Measurements from ENCODE around the gene NR1D1. TPM values are rescaled to one million over a fixed set of nuclear protein-coding genes. Genes with fewer than 3 reads are reported as not detected.
A peak's percentile ranks its signal among the peaks of the same experiment; 100 is the strongest.

Gene NR1D1
- total and polyA plus RNA-seq, 4 donors, result 3.2 to 19.6 (median 14.1) TPM

- peak overlapping the region in 1 of 2 donors; percentile 42 for H3K9ac ChIP-seq (ENCODE audit: insufficient read depth in 1 of 2, low read length in 2 of 2)
- H3K27ac ChIP-seq (ENCODE audit: low read depth in 1 of 2, low read length in 1 of 2), result peak overlapping the region in 1 of 2 donors; percentile 43
- H3K4me1 ChIP-seq (ENCODE audit: control insufficient read depth in 5 of 5, insufficient read depth in 5 of 5, low read length in 5 of 5), result peaks cover 21 to 86% (median 61%) of the 10 kb centered on the region in 5 donors
- no peaks in the 10 kb centered on the region for H3K27me3 ChIP-seq (ENCODE audit: control insufficient read depth in 3 of 3, insufficient read depth in 3 of 3, low read length in 2 of 3)
- ATAC-seq (ENCODE audit: insufficient read depth, low FRiP score) (no peak), DNase-seq (no peak)
- WGBS, 2 donors, result 54 to 55% methylated on average over 3 of the region's 3 CpGs
- no peaks in the 10 kb centered on the region for H3K36me3 ChIP-seq (ENCODE audit: control insufficient read depth in 4 of 4, insufficient read depth in 4 of 4, low read length in 4 of 4)
- no peak overlapping the region for H3K4me3 ChIP-seq
- no peak for TF ChIP-seq CTCF (IDR thresholded peaks at IDR 0.05; ENCODE audit: control extremely low read depth, extremely low read depth)
- no peaks in the 10 kb centered on the region for H3K9me3 ChIP-seq (ENCODE audit: control insufficient read depth in 4 of 4, insufficient read depth in 3 of 4, low read length in 3 of 4)
Measured at GRCh38 chr17:40104594-40105486, 4.5 kb upstream of the NR1D1 start.

GRCh38 chr17:40103688-40104087 lies 3.3 kb upstream of the NR1D1 start:
- H3K36me3 ChIP-seq (ENCODE audit: control insufficient read depth in 4 of 4, insufficient read depth in 4 of 4, low read length in 4 of 4), result no peaks in the 10 kb centered on the region
- peak overlapping the region in 1 of 2 donors; percentile 54 for H3K9ac ChIP-seq (ENCODE audit: insufficient read depth in 1 of 2, low read length in 2 of 2)
- H3K4me1 ChIP-seq (ENCODE audit: control insufficient read depth in 5 of 5, insufficient read depth in 5 of 5, low read length in 5 of 5), result peaks cover 15 to 88% (median 61%) of the 10 kb centered on the region in 5 donors
- peak overlapping the region; percentile 69 to 83 for H3K27ac ChIP-seq (ENCODE audit: low read depth in 1 of 2, low read length in 1 of 2)
- DNase-seq, result no peak
- no peak overlapping the region for H3K4me3 ChIP-seq
- WGBS, 2 donors, result 20 to 35% methylated on average over 2 of the region's 2 CpGs
- TF ChIP-seq CTCF (IDR thresholded peaks at IDR 0.05; ENCODE audit: control extremely low read depth, extremely low read depth), result no peak
- no peaks in the 10 kb centered on the region for H3K27me3 ChIP-seq (ENCODE audit: control insufficient read depth in 3 of 3, insufficient read depth in 3 of 3, low read length in 2 of 3)
- H3K9me3 ChIP-seq (ENCODE audit: control insufficient read depth in 4 of 4, insufficient read depth in 3 of 4, low read length in 3 of 4), result no peaks in the 10 kb centered on the region
- ATAC-seq (ENCODE audit: insufficient read depth, low FRiP score), result no peak

- ATAC-seq (ENCODE audit: insufficient read depth, low FRiP score) (no peak), DNase-seq (peak; percentile 44 to 75 (median 58))
- H3K36me3 ChIP-seq (ENCODE audit: control insufficient read depth in 4 of 4, insufficient read depth in 4 of 4, low read length in 4 of 4), result no peaks in the 10 kb centered on the region
- H3K4me3 ChIP-seq, result no peak overlapping the region
- no peaks in the 10 kb centered on the region for H3K27me3 ChIP-seq (ENCODE audit: control insufficient read depth in 3 of 3, insufficient read depth in 3 of 3, low read length in 2 of 3)
- H3K4me1 ChIP-seq (ENCODE audit: control insufficient read depth in 5 of 5, insufficient read depth in 5 of 5, low read length in 5 of 5), result peaks cover 15 to 88% (median 62%) of the 10 kb centered on the region in 5 donors
- H3K27ac ChIP-seq (ENCODE audit: low read depth in 1 of 2, low read length in 1 of 2), result peak overlapping the region; percentile 69 to 83
- H3K9ac ChIP-seq (ENCODE audit: insufficient read depth in 1 of 2, low read length in 2 of 2), result peak overlapping the region in 1 of 2 donors; percentile 54
- no peak for TF ChIP-seq CTCF (IDR thresholded peaks at IDR 0.05; ENCODE audit: control extremely low read depth, extremely low read depth)
- no peaks in the 10 kb centered on the region for H3K9me3 ChIP-seq (ENCODE audit: control insufficient read depth in 4 of 4, insufficient read depth in 3 of 4, low read length in 3 of 4)
- WGBS, 2 donors, result 61 to 76% methylated on average over 3 of the region's 3 CpGs
Measured at GRCh38 chr17:40103071-40103661, 2.8 kb upstream of the NR1D1 start.
